Astrocyte (in vitro differentiated cells and primary cell): ENCODE measurements around the gene SCGB1C1.

Experiments used
- EZH2 ChIP-seq: IDR thresholded peaks from 2 replicates; pipeline ENCODE4 v1.6.1; 2012; ENCODE audit warnings: mild to moderate bottlenecking, low read length, inconsistent platforms; ENCODE audit not compliant: insufficient read depth
- TF ChIP-seq, protein P1 (sequence below): IDR thresholded peaks from 2 replicates; pipeline ENCODE4 v1.5.1; 2011; ENCODE audit warnings: low read depth, mild to moderate bottlenecking, inconsistent platforms, low read length, moderate library complexity; ENCODE audit not compliant: insufficient read depth

GRCh38 chr11:221539-221938, 28.7 kb downstream of the SCGB1C1 start:
- TF ChIP-seq, protein P1, sequence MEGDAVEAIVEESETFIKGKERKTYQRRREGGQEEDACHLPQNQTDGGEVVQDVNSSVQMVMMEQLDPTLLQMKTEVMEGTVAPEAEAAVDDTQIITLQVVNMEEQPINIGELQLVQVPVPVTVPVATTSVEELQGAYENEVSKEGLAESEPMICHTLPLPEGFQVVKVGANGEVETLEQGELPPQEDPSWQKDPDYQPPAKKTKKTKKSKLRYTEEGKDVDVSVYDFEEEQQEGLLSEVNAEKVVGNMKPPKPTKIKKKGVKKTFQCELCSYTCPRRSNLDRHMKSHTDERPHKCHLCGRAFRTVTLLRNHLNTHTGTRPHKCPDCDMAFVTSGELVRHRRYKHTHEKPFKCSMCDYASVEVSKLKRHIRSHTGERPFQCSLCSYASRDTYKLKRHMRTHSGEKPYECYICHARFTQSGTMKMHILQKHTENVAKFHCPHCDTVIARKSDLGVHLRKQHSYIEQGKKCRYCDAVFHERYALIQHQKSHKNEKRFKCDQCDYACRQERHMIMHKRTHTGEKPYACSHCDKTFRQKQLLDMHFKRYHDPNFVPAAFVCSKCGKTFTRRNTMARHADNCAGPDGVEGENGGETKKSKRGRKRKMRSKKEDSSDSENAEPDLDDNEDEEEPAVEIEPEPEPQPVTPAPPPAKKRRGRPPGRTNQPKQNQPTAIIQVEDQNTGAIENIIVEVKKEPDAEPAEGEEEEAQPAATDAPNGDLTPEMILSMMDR: no peak
- TF ChIP-seq EZH2: no peak
